A549 treated with dexamethasone at 1 μM for 4 hours (cell line): ENCODE measurements around the gene WWTR1. TPM values are rescaled to one million over a fixed set of nuclear protein-coding genes. Genes with fewer than 3 reads are reported as not detected.

Source experiments
- total RNA-seq: library from RNA; stranded (reverse); fragments of 200-300 nt; extraction: Qiagen RNA extraction; gene quantifications from 5 replicates; pipeline ENCODE4 v1.2.3, GENCODE V29; 2022

WWTR1 gene
- 160 to 212 TPM (median 173 TPM) in 5 replicates for total RNA-seq

DNA sequence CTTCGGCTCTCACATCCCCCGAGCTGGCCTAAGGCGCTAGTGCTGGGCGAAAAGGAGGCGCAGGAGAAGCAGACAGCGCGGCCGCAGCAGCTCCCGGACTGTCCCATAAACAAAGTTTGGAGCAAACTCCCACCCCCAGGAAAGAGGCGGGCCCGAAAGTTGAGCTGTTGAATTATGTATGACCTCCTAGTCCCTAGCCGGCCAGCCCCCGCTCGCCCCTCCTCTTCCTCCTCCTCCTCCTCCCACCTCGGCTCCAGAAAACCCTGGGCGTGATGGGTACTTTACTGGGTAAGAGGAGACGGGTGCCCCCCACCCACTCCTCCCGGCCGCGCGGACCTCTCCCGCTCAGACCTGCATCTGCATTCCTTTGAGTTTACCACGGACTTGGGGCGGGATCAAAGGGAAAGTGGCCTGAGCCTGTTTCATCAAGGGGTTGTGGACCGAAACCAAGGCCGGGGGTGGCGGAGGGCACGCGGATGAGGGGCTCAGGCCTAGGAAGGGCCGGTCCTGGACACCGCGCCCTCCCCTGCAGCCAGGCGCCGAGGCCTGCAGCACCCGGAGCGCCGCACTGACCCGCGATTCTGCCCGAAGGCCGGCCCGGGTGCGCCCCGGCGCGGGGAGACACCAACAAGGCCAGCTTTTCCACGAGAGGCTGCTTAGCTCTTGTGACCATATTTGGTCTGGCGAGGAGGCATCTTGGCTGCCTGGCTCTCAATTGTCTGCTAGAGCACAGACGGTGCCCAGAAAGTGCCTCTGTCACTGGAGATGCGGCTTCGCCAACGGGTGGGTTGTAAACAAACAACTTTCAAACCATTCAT is at the start of gene WWTR1:
Gene WWTR1 (minus strand): TSS at position 100 of the 818 bp plus-strand sequence. CDS start 719 bp downstream, outside the sequence.

DNA sequence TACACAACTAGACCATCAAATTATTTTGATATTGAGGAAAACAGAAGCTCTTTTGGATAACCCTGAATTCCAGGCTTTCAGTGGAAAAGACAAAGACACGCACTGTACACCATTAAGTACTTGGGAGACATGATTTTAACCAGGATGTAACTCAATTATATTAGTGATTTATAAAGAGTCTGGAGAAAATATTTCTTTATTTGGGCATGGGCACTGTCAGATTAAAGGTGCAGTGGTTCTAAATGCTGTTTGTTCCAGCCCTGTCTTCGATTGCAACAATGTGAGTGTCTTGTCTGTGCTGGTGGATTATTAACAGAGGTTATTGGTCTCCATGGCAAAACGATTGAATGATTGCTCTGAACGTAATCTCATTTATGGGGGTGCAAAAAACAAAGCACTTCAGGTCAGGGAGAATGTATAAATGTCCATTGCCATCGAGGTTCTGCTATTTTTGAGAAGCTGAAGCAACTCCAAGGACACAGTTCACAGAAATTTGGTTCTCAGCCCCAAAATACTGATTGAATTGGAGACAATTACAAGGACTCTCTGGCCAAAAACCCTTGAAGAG is 183.5 kb downstream of the WWTR1 start, which contains the start of gene TM4SF4:
Gene TM4SF4 (plus strand): TSS at position 448 of the 568 bp plus-strand sequence. CDS start 181 bp downstream, outside the sequence.

Other genes with a start within 250 kb of the WWTR1 start
- gene TM4SF4, start 183.3 kb downstream of the WWTR1 start, total RNA-seq = 27.3 to 44.6 TPM (median 35.9 TPM) in 5 replicates
- gene COMMD2, start 94.5 kb upstream of the WWTR1 start, total RNA-seq = 30.5 to 36.1 TPM (median 34.4 TPM) in 5 replicates
- gene ANKUB1, start 134.5 kb upstream of the WWTR1 start, total RNA-seq = not detected in 5 replicates
- gene RNF13, start 155.2 kb upstream of the WWTR1 start, total RNA-seq = 34.3 to 48.9 TPM (median 38.8 TPM) in 5 replicates